GM12864 (cell line): ENCODE results near the gene PLD1.

Experiments
- DNase-seq: peaks from one replicate; pipeline ENCODE4 v3.0.0-alpha.2; 2011; ENCODE audit warnings: low read depth
- H3K4me3 ChIP-seq: 2 replicates; pipeline ENCODE4 v1.5.1; 2011; ENCODE audit warnings: mild to moderate bottlenecking, low read depth, low read length, control low read depth
- TF ChIP-seq, protein P1 (sequence below): IDR thresholded peaks from 2 replicates; pipeline ENCODE4 v1.5.1; 2011; ENCODE audit warnings: low read depth, mild to moderate bottlenecking, moderate library complexity, low read length, control low read depth, inconsistent platforms; ENCODE audit errors: missing control alignments

PLD1 gene

DNA sequence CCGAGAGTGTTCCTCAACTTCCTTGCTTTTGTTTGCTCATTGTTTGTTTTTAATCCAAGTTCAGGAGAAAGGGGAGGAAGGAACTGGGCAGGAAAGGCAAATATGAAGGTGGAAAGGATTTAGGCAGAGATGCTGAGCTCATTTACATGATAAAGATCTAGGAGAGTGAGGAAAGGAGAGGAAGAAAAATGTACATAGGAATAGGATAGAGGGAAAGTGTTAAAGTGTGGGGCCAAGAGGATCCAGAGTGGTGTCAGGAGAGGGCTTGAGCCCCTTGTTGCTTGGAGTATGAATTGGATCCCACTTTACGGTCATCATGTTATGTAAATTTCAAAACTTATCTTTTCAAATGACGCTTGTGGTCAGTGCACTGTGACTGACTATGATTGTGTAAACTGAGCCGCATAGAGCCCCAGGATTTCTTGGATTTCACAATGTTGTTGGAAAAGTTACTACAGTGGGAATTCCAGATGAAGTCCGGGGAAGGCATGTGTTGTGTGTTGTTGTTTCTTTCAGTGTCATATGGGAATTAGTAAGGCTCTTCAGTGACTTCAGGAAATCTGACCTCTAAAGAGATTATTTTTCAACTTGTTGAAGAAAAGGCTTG is 15.0 kb upstream of the PLD1 start:
- no peak overlapping the region for H3K4me3 ChIP-seq
- DNase-seq: no peak
- TF ChIP-seq, protein P1, sequence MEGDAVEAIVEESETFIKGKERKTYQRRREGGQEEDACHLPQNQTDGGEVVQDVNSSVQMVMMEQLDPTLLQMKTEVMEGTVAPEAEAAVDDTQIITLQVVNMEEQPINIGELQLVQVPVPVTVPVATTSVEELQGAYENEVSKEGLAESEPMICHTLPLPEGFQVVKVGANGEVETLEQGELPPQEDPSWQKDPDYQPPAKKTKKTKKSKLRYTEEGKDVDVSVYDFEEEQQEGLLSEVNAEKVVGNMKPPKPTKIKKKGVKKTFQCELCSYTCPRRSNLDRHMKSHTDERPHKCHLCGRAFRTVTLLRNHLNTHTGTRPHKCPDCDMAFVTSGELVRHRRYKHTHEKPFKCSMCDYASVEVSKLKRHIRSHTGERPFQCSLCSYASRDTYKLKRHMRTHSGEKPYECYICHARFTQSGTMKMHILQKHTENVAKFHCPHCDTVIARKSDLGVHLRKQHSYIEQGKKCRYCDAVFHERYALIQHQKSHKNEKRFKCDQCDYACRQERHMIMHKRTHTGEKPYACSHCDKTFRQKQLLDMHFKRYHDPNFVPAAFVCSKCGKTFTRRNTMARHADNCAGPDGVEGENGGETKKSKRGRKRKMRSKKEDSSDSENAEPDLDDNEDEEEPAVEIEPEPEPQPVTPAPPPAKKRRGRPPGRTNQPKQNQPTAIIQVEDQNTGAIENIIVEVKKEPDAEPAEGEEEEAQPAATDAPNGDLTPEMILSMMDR: no peak

DNA sequence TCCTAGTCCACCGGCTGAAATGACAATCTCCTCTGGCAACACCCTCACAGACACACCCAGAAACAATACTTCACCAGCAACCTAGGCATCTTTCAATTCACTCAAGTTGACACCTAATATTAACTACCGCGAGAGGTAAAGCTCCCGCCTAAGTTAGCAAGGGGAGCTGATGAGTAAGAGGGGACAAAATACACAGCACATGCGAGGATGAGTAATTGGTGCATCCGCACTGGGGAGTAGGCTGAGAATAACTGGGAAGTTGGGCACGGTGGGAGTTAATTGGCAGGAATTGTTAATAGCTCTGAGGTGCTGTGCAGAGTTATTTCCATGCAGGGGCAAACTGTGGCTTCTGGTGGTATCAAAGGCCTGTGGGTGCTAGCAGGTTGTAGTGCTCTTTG is 14.5 kb upstream of the PLD1 start:
- no peak for DNase-seq
- no peak overlapping the region for H3K4me3 ChIP-seq
- TF ChIP-seq, protein P1: no peak

DNA sequence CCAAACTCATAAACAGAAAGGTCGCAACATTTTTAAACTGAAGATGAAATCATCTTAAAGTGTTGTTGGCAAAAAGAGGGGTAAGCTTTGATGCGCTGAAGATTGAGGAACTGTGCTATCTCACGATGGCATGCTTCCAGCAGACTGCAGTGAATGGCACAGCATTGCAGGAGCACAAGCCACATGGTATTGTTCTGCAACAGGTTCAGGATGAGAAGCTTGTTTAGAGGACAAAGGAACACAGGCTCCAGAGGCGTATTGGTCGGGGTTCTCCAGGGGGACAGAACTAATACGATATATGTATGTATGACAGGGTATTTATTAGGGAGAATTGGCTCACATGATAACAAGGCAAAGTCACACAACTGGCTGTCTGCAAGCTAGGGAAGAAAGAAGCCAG is 13.8 kb upstream of the PLD1 start:
- TF ChIP-seq, protein P1: no peak
- DNase-seq: no peak
- no peak overlapping the region for H3K4me3 ChIP-seq

DNA sequence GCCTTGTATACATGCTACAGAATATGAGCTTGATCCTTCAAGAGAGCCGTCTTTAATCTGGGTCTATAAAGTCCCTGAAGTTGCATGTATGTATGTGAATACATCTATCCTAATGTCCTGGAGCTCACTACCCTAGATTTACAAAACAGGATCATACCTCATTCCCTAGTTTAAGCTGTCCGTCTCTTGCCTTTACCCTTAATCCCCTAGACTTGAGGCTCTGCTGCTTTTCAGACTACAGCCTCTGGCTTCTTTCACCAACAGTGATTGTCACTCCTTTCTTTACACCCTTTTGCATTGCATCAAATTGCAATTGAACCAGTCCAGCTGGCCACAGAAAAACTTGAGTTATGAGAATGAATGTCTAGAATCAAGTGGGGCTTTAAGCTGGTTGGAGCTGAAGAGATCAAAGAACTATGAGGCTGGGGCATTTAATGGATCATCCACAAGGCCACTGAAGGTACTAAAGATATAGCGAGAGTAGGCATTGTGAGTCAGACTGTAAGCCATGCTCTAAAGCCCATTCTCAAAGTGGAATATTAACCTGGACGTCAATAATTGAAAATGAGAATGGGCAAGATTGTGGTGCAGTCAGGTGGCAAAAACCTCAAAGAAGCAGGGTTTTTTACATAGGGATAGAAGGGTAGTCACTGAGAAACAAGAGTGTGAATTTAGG is 12.3 kb upstream of the PLD1 start:
- TF ChIP-seq, protein P1: no peak
- DNase-seq: no peak
- H3K4me3 ChIP-seq: no peak overlapping the region

DNA sequence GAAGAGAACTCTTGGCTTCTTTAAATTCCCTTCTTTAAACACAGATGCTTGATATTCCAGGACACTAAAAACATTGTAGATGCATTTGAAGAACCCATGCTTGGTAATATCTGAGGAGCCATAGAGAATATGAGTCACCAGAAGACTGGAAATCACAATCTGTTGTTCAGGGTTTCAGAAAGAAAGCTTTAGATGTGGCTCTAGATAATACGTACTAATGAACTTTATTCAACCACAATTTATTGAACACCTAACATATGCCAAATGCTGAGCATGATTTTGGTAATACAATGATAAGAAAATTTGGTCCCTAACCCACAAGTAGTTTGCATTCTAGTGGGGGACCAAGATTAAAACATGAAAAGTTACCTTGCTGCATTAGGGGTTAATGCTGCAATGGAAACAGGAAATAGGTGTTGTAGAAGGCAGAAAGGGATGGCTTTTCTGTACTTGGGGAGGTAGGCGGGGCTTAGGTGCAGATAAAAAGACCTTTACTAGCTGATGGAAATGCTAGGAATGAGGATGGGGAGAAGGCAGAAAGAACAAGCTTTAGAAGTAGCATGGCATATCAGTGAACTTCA is 11.6 kb upstream of the PLD1 start:
- H3K4me3 ChIP-seq: no peak overlapping the region
- no peak for DNase-seq
- TF ChIP-seq, protein P1: no peak

DNA sequence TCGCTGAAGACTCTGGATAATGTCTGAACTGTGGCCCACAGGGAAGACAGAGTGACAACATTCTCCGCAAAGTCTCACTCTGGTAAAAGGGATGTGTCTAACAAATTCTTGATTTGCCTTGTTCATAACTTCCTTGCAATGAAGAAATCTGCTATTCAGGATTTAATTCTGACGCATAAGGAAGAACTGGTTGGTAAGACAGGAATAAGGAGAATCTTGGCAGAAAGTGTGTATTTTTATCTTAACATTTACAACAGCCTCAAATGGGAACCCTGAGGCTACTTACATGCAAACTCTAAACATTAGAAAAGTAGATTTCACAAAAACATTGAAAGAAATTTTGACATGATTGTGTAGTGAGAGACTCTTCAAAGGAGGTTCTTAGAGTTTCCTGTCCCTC is 10.8 kb upstream of the PLD1 start:
- TF ChIP-seq, protein P1: no peak
- H3K4me3 ChIP-seq: no peak overlapping the region
- no peak for DNase-seq
